ENCODE measurements around the gene SGO2.

The SGO2 gene

GRCh38 chr2:200624658-200625057, 98.7 kb downstream of the SGO2 start:
- H3K79me2 ChIP-seq (ENCODE audit: insufficient read depth, low read length): no peaks in the 10 kb centered on the region
- H3K9me2 ChIP-seq (replicated peaks; ENCODE audit: insufficient read depth, low read length): no peaks in the 10 kb centered on the region
- no peaks in the 10 kb centered on the region for H3K27me3 ChIP-seq (ENCODE audit: low read length)
- no peaks in the 10 kb centered on the region for H4K20me1 ChIP-seq (ENCODE audit: low read depth, low read length)
- no peak overlapping the region for H3K4me2 ChIP-seq (ENCODE audit: low read depth, low read length, poor library complexity, severe bottlenecking)
- H3F3A ChIP-seq (ENCODE audit: insufficient read depth): no peaks in the 10 kb centered on the region
- H3K36me3 ChIP-seq (ENCODE audit: low read length): no peaks in the 10 kb centered on the region
- no peaks in the 10 kb centered on the region for H3K9me3 ChIP-seq (ENCODE audit: insufficient read depth, low read length)
- H3K4me3 ChIP-seq (ENCODE audit: insufficient read depth, low read length, poor library complexity, severe bottlenecking): no peak overlapping the region
- no peak overlapping the region for H3K27ac ChIP-seq (ENCODE audit: low read depth, low read length)
- no peak overlapping the region for H3K9ac ChIP-seq (ENCODE audit: low read length)
- H2AFZ ChIP-seq (ENCODE audit: low read depth, low read length, severe bottlenecking): no peak overlapping the region
- TF ChIP-seq CTCF (IDR thresholded peaks at IDR 0.05; ENCODE audit: insufficient read depth, low read length, poor library complexity, severe bottlenecking) (no peak), EZH2phosphoT487 (conservative IDR thresholded peaks at IDR 0.05; ENCODE audit: low read length) (no peak)

DNA sequence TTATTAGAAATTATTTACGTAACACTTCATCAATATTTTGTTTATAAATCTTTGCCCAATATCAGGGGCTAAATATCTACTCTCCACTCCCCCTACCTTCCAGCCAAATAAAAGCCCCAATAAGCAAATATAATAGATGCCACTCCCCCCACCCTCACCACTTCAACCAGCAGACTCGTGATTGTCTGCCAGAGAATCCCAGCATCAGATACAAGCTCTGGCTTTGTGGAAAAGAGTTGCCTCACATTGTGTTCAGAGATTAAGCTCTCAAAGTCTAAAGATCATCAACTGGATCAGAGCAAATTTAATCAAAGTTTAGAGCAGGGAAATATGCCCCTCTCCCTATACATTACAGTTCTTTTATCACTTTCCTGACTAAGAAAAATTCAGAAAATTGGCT, 99.3 kb downstream of the SGO2 start:
- TF ChIP-seq EZH2phosphoT487 (conservative IDR thresholded peaks at IDR 0.05; ENCODE audit: low read length): no peak
- no peak for TF ChIP-seq CTCF (IDR thresholded peaks at IDR 0.05; ENCODE audit: insufficient read depth, low read length, poor library complexity, severe bottlenecking)
- Histone ChIP-seq H3K9me2 (replicated peaks; ENCODE audit: insufficient read depth, low read length) (no peaks in the 10 kb centered on the region), H3K4me3 (ENCODE audit: insufficient read depth, low read length, poor library complexity, severe bottlenecking) (no peak overlapping the region), H3K27me3 (ENCODE audit: low read length) (no peaks in the 10 kb centered on the region), H3K27ac (ENCODE audit: low read depth, low read length) (no peak overlapping the region), H3K9me3 (ENCODE audit: insufficient read depth, low read length) (no peaks in the 10 kb centered on the region), H3K79me2 (ENCODE audit: insufficient read depth, low read length) (no peaks in the 10 kb centered on the region), H3K9ac (ENCODE audit: low read length) (no peak overlapping the region), H4K20me1 (ENCODE audit: low read depth, low read length) (no peaks in the 10 kb centered on the region), H3K36me3 (ENCODE audit: low read length) (no peaks in the 10 kb centered on the region), H3K4me2 (ENCODE audit: low read depth, low read length, poor library complexity, severe bottlenecking) (no peak overlapping the region), H3F3A (ENCODE audit: insufficient read depth) (no peaks in the 10 kb centered on the region), H2AFZ (ENCODE audit: low read depth, low read length, severe bottlenecking) (no peak overlapping the region)

DNA sequence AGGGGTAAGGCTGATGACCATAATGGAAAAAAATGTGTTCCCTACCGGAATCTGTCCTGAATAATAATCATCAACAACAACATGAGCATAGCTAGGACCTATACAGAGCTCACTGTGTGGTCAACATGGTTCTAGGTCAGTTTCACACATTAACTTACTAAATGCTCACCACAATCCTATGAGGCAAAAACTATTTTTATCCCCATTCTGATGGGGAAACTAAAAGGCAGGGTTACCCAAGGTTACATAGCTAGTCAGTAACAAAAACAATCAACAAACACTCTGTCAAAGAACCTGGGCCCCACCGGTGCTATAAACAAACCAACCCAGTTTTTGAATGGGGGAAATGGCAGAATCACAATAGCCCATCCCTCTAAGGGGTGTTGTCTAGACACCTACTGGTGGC, 100.0 kb downstream of the SGO2 start:
- Histone ChIP-seq H3K36me3 (ENCODE audit: low read length) (no peaks in the 10 kb centered on the region), H3K27me3 (ENCODE audit: low read length) (no peaks in the 10 kb centered on the region), H3K9me2 (replicated peaks; ENCODE audit: insufficient read depth, low read length) (no peaks in the 10 kb centered on the region), H4K20me1 (ENCODE audit: low read depth, low read length) (no peaks in the 10 kb centered on the region), H3K4me2 (ENCODE audit: low read depth, low read length, poor library complexity, severe bottlenecking) (no peak overlapping the region), H2AFZ (ENCODE audit: low read depth, low read length, severe bottlenecking) (no peak overlapping the region), H3K27ac (ENCODE audit: low read depth, low read length) (no peak overlapping the region), H3K9me3 (ENCODE audit: insufficient read depth, low read length) (no peaks in the 10 kb centered on the region), H3K79me2 (ENCODE audit: insufficient read depth, low read length) (no peaks in the 10 kb centered on the region), H3K4me3 (ENCODE audit: insufficient read depth, low read length, poor library complexity, severe bottlenecking) (no peak overlapping the region), H3K9ac (ENCODE audit: low read length) (no peak overlapping the region), H3F3A (ENCODE audit: insufficient read depth) (no peaks in the 10 kb centered on the region)
- TF ChIP-seq EZH2phosphoT487 (conservative IDR thresholded peaks at IDR 0.05; ENCODE audit: low read length): no peak
- no peak for TF ChIP-seq CTCF (IDR thresholded peaks at IDR 0.05; ENCODE audit: insufficient read depth, low read length, poor library complexity, severe bottlenecking)

Data from SU-DHL-6 (cell line).